ENCODE results near the gene ARVCF.
A peak's percentile ranks its signal among the peaks of the same experiment; 100 is the strongest.

Gene ARVCF

GRCh38 chr22:19972652-19973550, 43.7 kb downstream of the ARVCF start:
- no peak for DNase-seq (ENCODE audit: low read depth)
- TF ChIP-seq CTCF (conservative IDR thresholded peaks at IDR 0.05; ENCODE audit: low read length): no peak
- H3K4me3 ChIP-seq (ENCODE audit: low read length): no peak overlapping the region

- H3K4me3 ChIP-seq (ENCODE audit: low read length): no peak overlapping the region
- TF ChIP-seq CTCF (conservative IDR thresholded peaks at IDR 0.05; ENCODE audit: low read length): no peak
- DNase-seq (ENCODE audit: low read depth): no peak
These were observed 44.4 kb downstream of the ARVCF start for GRCh38 chr22:19972251-19972650.

- DNase-seq (ENCODE audit: low read depth): no peak
- H3K4me3 ChIP-seq (ENCODE audit: low read length): no peak overlapping the region
- no peak for TF ChIP-seq CTCF (conservative IDR thresholded peaks at IDR 0.05; ENCODE audit: low read length)
These were observed 45.1 kb downstream of the ARVCF start for GRCh38 chr22:19971276-19972124.

GRCh38 chr22:19970479-19971275, 45.9 kb downstream of the ARVCF start:
- peak; percentile 51 for DNase-seq (ENCODE audit: low read depth)
- peak; percentile 76 for TF ChIP-seq CTCF (conservative IDR thresholded peaks at IDR 0.05; ENCODE audit: low read length)
- no peak overlapping the region for H3K4me3 ChIP-seq (ENCODE audit: low read length)

- H3K4me3 ChIP-seq (ENCODE audit: low read length): no peak overlapping the region
- no peak for TF ChIP-seq CTCF (conservative IDR thresholded peaks at IDR 0.05; ENCODE audit: low read length)
- DNase-seq (ENCODE audit: low read depth): no peak
These were observed 46.6 kb downstream of the ARVCF start for GRCh38 chr22:19970031-19970478.

GRCh38 chr22:19969141-19969928, 47.3 kb downstream of the ARVCF start:
- no peak overlapping the region for H3K4me3 ChIP-seq (ENCODE audit: low read length)
- no peak for TF ChIP-seq CTCF (conservative IDR thresholded peaks at IDR 0.05; ENCODE audit: low read length)

More at GRCh38 chr22:19969141-19969928, 47.3 kb downstream of the ARVCF start:
- no peak for DNase-seq (ENCODE audit: low read depth)

Measured in AG10803 (cell line).